Germinal center (tissue), 1 donor: ENCODE measurements around the gene EFEMP2.

Experiments used
- DNase-seq: peaks from one replicate; pipeline ENCODE4 v3.0.0; 2012; ENCODE audit warnings: mixed read lengths, low spot score

Gene EFEMP2

GRCh38 chr11:65865550-65866172 lies 6.9 kb downstream of the EFEMP2 start:
- no peak for DNase-seq

DNA sequence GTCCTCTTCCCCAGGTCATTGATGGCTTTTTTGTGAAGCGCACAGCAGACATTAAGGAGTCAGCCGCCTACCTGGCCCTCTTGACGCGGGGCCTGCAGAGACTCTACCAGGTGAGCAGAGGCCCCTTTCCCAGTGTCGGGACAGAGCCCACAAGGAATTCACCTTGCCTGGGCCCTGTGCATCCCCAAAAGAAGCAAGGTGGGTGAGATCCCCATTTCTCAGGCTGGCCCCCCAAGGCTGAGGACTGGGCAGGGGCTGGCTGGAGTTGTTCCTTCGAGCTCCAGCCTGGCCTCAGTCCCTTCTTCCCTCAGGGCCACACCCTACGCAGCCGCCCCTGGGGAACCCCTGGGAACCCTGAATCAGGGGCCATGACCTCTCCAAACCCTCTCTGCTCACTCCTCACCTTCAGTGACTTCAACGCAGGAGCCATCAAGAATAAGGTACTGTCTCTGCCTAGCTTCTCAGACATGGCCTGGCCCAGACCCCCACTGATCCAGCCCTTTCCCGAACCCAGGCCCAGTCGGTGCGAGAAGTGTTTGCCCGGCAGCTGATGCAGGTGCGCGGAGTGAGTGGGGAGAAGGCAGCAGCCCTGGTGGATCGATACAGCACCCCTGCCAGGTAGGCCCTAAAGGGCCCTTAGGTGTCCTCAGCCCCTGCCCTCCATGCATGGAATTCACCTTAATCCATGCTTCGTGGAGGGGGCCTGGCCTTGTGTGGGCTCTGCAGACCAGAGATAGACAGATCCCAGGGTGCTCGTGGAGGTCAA lies 7.7 kb downstream of the EFEMP2 start:
- no peak for DNase-seq

- no peak for DNase-seq
Measured at GRCh38 chr11:65863889-65864705, 8.5 kb downstream of the EFEMP2 start.

DNA sequence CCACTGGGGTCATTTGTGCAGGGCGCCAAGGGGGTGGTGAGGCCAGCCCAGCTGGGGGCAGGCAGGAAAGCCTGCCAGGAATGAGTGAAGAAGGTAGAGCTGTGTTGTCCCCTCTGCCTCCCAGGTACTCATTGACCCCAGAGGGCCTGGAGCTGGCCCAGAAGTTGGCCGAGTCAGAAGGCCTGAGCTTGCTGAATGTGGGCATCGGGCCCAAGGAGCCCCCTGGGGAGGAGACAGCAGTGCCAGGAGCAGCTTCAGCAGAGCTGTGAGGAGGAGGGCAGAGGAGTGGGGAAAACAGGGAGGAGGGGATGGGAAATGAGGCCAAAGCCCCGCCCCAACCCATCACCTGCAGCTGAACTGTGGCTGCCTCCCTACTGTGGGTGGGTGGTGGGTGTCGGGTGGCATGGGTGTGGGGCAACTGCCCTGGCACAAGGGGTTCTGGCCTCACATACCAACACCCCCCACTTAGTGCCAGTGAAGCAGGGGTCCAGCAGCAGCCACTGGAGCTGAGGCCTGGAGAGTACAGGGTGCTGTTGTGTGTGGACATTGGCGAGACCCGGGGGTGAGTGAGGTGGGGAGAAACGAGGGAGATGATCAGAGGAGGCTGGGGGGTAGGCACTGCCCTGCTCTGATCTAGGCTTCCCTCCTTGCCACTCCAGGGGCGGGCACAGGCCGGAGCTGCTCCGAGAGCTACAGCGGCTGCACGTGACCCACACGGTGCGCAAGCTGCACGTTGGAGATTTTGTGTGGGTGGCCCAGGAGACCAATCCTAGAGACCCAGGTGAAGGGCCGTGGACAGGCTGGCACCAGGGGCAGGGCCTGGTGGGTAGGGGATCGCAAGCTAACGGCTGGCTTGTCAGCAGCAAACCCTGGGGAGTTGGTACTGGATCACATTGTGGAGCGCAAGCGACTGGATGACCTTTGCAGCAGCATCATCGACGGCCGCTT lies 9.4 kb downstream of the EFEMP2 start:
- no peak for DNase-seq

DNA sequence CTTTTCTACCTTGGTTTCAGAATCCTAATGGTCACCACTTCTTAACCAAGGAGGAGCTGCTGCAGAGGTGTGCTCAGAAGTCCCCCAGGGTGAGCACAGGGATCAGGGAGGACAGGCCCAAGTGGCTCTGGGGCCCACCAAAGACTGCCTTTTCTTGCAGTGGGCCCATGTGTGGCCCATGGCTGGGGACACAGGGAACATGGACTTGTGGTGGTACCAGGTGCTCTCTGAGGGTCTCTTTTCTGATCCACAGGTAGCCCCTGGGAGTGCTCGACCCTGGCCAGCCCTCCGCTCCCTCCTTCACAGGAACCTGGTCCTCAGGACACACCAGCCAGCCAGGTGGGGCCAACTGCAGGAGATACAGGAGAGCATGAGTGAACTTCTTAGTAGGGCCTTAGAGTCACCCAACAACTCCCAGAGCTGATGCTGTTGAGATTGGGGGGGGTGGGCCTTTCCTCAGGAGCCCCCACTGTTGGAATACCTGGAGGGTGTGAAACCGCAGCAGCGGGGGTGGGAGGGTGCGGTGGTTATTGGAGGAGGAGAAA lies 10.3 kb downstream of the EFEMP2 start:
- DNase-seq, result no peak

DNA sequence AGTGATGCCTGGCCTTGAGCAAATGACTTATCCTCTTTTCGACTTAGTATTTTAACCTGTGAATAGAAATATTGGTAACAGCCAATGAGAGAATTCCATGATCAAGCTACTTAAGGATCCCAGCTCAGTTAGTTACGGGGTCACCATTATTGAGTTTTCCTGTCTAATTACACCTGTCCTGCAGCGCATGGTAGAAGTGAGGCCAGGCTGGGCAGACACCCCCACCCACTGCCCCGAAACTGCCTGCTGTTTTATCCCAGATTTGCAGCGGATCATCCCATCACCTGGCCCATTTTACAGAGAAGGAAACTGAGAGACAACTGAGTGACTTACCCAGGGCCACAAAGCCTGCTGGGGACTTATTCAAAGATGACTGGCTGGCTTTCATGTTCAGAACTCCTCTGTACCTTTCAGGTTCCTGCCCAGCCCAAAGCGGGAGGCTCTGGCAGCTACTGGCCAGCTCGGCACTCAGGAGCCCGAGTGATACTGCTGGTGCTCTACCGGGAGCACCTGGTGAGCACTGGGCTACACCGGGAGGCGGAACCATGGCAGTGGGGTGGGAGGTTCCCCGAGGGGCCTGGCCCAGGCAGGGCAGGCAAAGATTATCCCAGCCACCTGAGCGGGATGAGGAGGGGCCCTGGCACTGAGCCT lies 10.9 kb downstream of the EFEMP2 start:
- DNase-seq, result no peak

GRCh38 chr11:65861165-65861505 lies 11.5 kb downstream of the EFEMP2 start:
- DNase-seq, result no peak

DNA sequence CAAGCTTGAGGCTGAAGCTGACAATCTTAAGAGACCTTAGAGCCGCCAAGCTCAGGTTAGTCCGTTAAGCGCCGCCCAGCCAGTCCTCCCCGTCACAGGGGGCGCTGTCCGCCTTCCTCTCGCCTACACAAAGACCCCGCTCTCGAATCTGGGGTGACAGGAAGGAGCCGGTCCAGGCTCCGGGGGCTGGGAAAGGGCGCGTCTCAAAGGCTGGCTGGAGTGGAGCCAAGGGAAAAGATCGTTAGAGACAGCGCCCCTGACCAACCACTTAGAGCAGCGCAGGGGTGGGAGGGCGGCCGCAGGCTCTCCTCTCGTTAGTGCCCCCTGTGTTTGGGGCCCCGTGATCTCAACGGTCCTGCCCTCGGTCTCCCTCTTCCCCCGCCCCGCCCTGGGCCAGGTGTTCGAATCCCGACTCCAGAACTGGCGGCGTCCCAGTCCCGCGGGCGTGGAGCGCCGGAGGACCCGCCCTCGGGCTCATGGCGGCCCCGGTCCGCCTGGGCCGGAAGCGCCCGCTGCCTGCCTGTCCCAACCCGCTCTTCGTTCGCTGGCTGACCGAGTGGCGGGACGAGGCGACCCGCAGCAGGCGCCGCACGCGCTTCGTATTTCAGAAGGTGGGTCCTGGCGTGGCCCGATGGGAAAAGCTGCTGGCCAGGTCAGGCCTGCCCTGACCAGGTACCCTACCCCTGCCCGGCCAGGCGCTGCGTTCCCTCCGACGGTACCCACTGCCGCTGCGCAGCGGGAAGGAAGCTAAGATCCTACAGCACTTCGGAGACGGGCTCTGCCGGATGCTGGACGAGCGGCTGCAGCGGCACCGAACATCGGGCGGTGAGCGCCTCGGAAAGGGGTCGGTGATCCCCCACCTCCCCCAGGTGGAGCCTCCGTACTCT lies 12.1 kb downstream of the EFEMP2 start, which contains the start of gene MUS81:
Gene MUS81 (plus strand): TSS at position 156 of the 887 bp plus-strand sequence. CDS start 321 bp downstream, at position 477.
- DNase-seq, result peak; percentile 89

GRCh38 chr11:65859812-65860277 lies 12.8 kb downstream of the EFEMP2 start:
- no peak for DNase-seq

DNA sequence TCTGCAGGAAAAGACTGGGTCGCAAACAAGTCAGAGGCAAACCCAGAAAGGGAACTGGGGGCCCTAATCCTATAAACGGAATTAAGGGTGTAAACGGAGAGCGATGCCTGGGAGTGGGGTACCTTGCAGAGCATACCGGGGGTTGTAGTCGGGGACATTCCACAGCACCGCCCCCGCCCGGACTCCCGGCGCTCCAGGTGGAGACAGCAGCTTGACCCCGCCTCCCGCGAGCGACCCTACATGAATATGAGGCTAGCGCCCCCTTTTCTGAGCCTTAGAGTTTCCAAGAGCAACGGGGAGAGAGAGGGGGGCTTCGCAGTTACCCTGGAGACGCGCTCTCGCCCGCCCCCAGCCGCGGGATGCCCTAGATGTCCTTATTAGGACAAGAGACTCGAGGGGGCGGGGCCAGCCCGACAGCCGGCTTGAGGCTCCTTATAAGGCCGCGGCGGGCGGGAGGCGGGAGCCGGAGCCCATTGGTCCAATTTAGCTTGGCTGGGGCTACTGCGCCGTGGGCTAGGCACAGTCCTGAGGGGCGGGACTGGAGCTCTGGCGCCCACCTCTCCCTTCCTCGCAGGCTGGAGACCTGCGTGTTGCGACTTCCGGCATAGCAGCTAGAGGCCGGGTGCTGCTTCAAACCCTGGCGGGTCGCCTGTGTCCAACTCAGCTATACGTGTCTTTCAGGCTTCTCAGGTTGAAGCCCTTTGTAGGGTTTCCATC lies 13.3 kb downstream of the EFEMP2 start:
- DNase-seq, result peak; percentile 96

GRCh38 chr11:65858681-65859087 lies 13.9 kb downstream of the EFEMP2 start:
- no peak for DNase-seq

DNA sequence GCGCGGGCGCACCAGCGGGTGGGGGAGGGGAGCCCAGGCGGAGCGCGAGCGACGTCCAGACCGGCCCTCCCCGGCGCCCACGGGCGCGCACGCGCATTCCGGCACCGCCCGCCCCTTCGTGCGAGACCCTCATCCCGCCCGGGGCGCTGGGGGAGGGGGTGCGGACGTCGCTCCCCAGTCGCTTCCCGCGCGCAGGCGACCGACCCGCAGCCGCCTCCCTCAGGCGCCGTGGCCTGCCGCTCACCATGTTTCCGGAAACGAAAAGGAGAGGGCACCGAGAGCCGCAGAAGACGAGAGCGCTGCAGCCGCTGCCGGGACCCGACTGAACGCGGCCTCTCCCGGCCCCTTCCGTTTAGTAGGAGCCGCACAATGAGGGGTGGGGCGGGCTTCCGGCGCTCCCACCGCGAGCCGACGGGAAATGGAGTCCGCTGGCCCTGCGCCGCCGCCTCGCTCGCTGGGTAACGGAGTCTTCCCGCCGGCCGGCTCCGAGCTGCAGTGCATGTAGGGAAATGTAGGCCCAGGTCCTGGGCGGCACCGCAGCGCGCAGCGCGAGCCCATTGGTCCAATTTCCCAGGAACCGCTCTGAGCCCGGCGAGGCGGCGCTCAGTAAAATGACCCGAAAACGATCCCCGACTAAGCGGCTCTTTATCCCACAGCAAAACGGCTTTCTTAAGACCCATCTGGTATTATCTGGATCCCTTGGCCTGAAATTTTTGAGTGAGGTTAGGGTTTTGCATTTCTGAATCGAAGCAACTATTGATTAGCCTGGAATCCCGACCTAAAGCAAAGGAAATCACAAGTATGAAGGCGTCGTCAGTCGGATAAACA lies 14.5 kb downstream of the EFEMP2 start, which contains the start of gene CFL1:
Gene CFL1 (minus strand): TSS at position 328 of the 828 bp plus-strand sequence. CDS start 81 bp downstream, at position 247.
- peak; percentile 90 for DNase-seq

GRCh38 chr11:65857500-65857852 lies 15.1 kb downstream of the EFEMP2 start:
- no peak for DNase-seq

GRCh38 chr11:65856689-65857499 lies 15.7 kb downstream of the EFEMP2 start:
- peak; percentile 69 for DNase-seq

DNA sequence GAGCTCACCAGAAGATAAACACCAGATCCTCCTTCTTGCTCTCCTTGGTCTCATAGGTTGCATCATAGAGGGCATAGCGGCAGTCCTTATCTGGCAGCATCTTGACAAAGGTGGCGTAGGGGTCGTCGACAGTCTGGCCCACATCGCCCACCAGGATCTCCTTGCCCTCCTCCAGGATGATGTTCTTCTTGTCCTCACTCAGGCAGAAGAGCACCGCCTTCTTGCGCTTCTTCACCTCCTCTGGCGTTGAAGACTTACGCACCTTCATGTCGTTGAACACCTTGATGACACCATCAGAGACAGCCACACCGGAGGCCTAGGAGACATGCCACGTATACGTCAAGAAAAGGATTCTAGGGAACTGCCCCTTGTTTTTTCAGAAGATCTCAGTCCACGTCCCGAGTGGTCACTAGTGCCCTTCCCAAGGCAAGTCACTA lies 16.7 kb downstream of the EFEMP2 start:
- no peak for DNase-seq

GRCh38 chr11:65854852-65855837 lies 17.5 kb downstream of the EFEMP2 start:
- no peak for DNase-seq
